Measurements from ENCODE around the gene YJEFN3.

YJEFN3 gene

DNA sequence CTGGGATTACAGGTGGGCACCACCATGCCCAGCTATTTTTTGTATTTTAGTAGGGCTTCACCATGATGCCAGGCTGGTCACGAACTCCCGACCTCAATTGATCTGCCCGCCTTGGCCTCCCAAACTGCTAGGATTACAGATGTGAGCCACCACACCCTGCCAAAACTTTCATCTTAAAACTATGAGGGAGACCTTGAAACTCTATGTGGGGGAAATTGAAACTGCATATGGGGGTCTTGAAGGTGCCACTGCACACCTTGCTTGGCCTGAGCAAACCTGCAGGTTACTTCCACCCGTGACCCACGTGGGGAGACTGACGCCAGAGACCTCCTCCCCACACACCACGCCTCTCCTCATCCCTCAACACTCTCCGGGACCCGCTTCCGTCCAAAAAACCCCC is 25.0 kb downstream of the YJEFN3 start:
- Histone ChIP-seq H3K4me2 (ENCODE audit: insufficient read depth, low read length, poor library complexity, severe bottlenecking) (no peak overlapping the region), H3K4me1 (ENCODE audit: control insufficient read depth in 2 of 2, insufficient read depth in 1 of 2, low read depth in 1 of 2, low read length in 2 of 2) (peaks cover 0 to 2% of the 10 kb centered on the region in 2 donors), H3K27ac (replicated peaks; ENCODE audit: low read length) (no peak overlapping the region), H2AFZ (ENCODE audit: low read length) (peak overlapping the region; percentile 35), H3K79me1 (ENCODE audit: low read depth, low read length) (no peaks in the 10 kb centered on the region), H3K4ac (ENCODE audit: low read length) (no peak overlapping the region), H4K8ac (ENCODE audit: low read depth, low read length) (peak overlapping the region; percentile 99), H4K91ac (ENCODE audit: low read depth, low read length, poor library complexity) (no peak overlapping the region), H2BK5ac (ENCODE audit: low read length) (peak overlapping the region; percentile 68), H3K18ac (ENCODE audit: low read length) (peak overlapping the region; percentile 88), H2BK15ac (ENCODE audit: low read length) (peak overlapping the region; percentile 99), H2AK5ac (ENCODE audit: low read depth, low read length) (peak overlapping the region; percentile 73), H3K23ac (ENCODE audit: low read depth, low read length, poor library complexity) (peak overlapping the region; percentile 58), H3K36me3 (replicated peaks in 1 of 2; ENCODE audit: control insufficient read depth in 2 of 2, insufficient read depth in 2 of 2, low read length in 2 of 2) (no peaks in the 10 kb centered on the region), H3K4me3 (ENCODE audit: low read length in 2 of 2) (no peak overlapping the region), H3K27me3 (ENCODE audit: control insufficient read depth in 3 of 3, insufficient read depth in 3 of 3, low read depth in 1 of 3, low read length in 3 of 3) (no peaks in the 10 kb centered on the region), H2BK12ac (ENCODE audit: low read length) (no peak overlapping the region), H3K14ac (ENCODE audit: low read length) (no peak overlapping the region), H2BK120ac (ENCODE audit: low read depth, low read length) (peak overlapping the region; percentile 38), H3K9ac (ENCODE audit: low read depth, low read length, poor library complexity) (no peak overlapping the region), H3K9me3 (replicated peaks in 1 of 2; ENCODE audit: control insufficient read depth in 2 of 2, insufficient read depth in 1 of 2, low read depth in 1 of 2, low read length in 2 of 2) (no peaks in the 10 kb centered on the region)
- DNase-seq (ENCODE audit: low spot score): no peak
- no CpG with 5 or more reads among the region's 10 CpGs for WGBS, 2 donors (ENCODE audit: extremely low coverage in 2 of 2, insufficient read length in 2 of 2, insufficient replicate concordance in 1 of 2)

DNA sequence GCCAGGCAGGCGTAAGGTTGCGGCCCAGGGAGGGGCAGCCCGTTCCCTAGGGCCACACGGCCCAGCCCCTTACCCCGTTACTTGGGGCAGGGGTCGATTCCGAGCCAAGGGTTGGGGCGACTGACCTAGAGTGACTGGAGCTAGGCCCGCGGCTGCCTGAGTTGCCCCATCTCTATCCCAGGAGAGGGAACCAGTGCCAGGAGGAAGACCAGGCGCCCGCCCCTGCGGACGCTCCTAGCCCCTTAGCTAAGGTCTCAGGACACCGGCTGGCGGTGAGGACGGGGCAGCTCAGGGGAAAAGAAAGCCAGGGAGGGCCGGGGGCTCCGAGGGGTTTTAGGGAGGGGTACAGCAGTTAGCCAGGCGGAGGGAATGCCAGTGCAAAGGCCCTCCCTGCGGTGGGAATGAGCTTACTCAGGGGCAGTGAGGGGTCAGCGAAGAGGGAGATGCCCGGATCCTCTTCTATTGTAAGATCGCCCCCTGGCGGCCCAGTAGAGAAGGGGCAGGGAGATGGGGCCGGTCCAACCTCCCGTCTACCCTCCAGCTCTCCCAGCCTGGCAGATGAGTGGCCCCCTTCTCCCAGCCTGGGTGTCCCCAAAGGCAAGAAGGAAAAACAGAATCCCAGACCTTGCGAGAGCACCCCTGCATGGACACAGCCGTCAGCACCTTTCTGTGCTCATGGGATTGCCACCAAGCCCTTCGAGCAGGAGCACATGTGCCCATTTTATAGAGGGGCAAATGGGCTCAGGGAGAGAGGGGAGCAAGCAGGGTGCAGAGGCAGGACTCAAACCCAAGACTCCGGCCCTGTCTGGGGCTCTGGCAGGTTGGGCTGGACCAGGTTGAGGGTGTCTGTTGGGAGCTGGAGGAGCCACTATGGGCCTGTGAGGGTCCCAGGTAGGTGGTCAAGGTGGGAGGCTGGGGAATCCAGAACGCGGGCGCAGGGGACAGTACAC is 25.6 kb downstream of the YJEFN3 start:
- Histone ChIP-seq H2BK12ac (ENCODE audit: low read length) (no peak overlapping the region), H3K4me3 (ENCODE audit: low read length in 2 of 2) (no peak overlapping the region), H2BK120ac (ENCODE audit: low read depth, low read length) (peak overlapping the region; percentile 38), H3K4me1 (ENCODE audit: control insufficient read depth in 2 of 2, insufficient read depth in 1 of 2, low read depth in 1 of 2, low read length in 2 of 2) (peaks cover 0 to 2% of the 10 kb centered on the region in 2 donors), H3K18ac (ENCODE audit: low read length) (peak overlapping the region; percentile 88), H3K79me1 (ENCODE audit: low read depth, low read length) (peaks cover 3% of the 10 kb centered on the region), H3K14ac (ENCODE audit: low read length) (no peak overlapping the region), H2BK15ac (ENCODE audit: low read length) (peak overlapping the region; percentile 99), H3K4me2 (ENCODE audit: insufficient read depth, low read length, poor library complexity, severe bottlenecking) (no peak overlapping the region), H2AFZ (ENCODE audit: low read length) (peak overlapping the region; percentile 35), H3K27me3 (ENCODE audit: control insufficient read depth in 3 of 3, insufficient read depth in 3 of 3, low read depth in 1 of 3, low read length in 3 of 3) (no peaks in the 10 kb centered on the region), H4K8ac (ENCODE audit: low read depth, low read length) (peak overlapping the region; percentile 99), H3K4ac (ENCODE audit: low read length) (no peak overlapping the region), H3K9ac (ENCODE audit: low read depth, low read length, poor library complexity) (no peak overlapping the region), H4K91ac (ENCODE audit: low read depth, low read length, poor library complexity) (no peak overlapping the region), H3K9me3 (replicated peaks in 1 of 2; ENCODE audit: control insufficient read depth in 2 of 2, insufficient read depth in 1 of 2, low read depth in 1 of 2, low read length in 2 of 2) (no peaks in the 10 kb centered on the region), H3K23ac (ENCODE audit: low read depth, low read length, poor library complexity) (peak overlapping the region; percentile 58), H2AK5ac (ENCODE audit: low read depth, low read length) (peak overlapping the region; percentile 73), H2BK5ac (ENCODE audit: low read length) (peak overlapping the region; percentile 68), H3K36me3 (replicated peaks in 1 of 2; ENCODE audit: control insufficient read depth in 2 of 2, insufficient read depth in 2 of 2, low read length in 2 of 2) (no peaks in the 10 kb centered on the region), H3K27ac (replicated peaks; ENCODE audit: low read length) (no peak overlapping the region)
- no peak for DNase-seq (ENCODE audit: low spot score)
- no CpG with 5 or more reads among the region's 34 CpGs for WGBS, 2 donors (ENCODE audit: extremely low coverage in 2 of 2, insufficient read length in 2 of 2, insufficient replicate concordance in 1 of 2)

DNA sequence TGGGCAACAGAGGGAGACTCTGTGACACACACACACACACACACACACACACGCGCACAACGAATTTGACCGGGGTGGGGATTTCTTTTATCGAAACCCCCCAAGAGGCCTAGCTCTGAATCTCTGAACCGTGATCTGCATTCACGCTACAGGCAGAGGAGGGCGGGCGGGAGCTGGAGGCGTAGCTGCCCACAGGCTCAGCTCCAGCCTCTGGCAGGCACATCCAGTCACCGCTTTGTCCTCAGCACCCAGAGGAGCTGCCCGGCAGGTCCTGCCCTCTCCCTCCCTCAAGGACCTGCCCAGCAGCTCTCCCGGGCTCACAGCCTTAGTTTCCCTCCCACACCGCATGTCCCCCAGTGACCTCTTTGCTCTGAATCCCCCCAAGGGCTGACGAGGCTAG is 29.3 kb downstream of the YJEFN3 start:
- Histone ChIP-seq H4K8ac (ENCODE audit: low read depth, low read length) (no peak overlapping the region), H3K23ac (ENCODE audit: low read depth, low read length, poor library complexity) (no peak overlapping the region), H3K4me1 (ENCODE audit: control insufficient read depth in 2 of 2, insufficient read depth in 1 of 2, low read depth in 1 of 2, low read length in 2 of 2) (no peaks in the 10 kb centered on the region), H3K18ac (ENCODE audit: low read length) (no peak overlapping the region), H3K36me3 (replicated peaks in 1 of 2; ENCODE audit: control insufficient read depth in 2 of 2, insufficient read depth in 2 of 2, low read length in 2 of 2) (no peaks in the 10 kb centered on the region), H2AFZ (ENCODE audit: low read length) (no peak overlapping the region), H3K4me3 (ENCODE audit: low read length in 2 of 2) (no peak overlapping the region), H3K4me2 (ENCODE audit: insufficient read depth, low read length, poor library complexity, severe bottlenecking) (no peak overlapping the region), H3K27ac (replicated peaks; ENCODE audit: low read length) (no peak overlapping the region), H3K9ac (ENCODE audit: low read depth, low read length, poor library complexity) (no peak overlapping the region), H3K9me3 (replicated peaks in 1 of 2; ENCODE audit: control insufficient read depth in 2 of 2, insufficient read depth in 1 of 2, low read depth in 1 of 2, low read length in 2 of 2) (no peaks in the 10 kb centered on the region), H2BK120ac (ENCODE audit: low read depth, low read length) (no peak overlapping the region), H2AK5ac (ENCODE audit: low read depth, low read length) (peak overlapping the region; percentile 41), H3K14ac (ENCODE audit: low read length) (no peak overlapping the region), H2BK15ac (ENCODE audit: low read length) (no peak overlapping the region), H2BK5ac (ENCODE audit: low read length) (no peak overlapping the region), H3K79me1 (ENCODE audit: low read depth, low read length) (peaks cover 3% of the 10 kb centered on the region), H4K91ac (ENCODE audit: low read depth, low read length, poor library complexity) (no peak overlapping the region), H2BK12ac (ENCODE audit: low read length) (no peak overlapping the region), H3K4ac (ENCODE audit: low read length) (no peak overlapping the region), H3K27me3 (ENCODE audit: control insufficient read depth in 3 of 3, insufficient read depth in 3 of 3, low read depth in 1 of 3, low read length in 3 of 3) (no peaks in the 10 kb centered on the region)
- no CpG with 5 or more reads among the region's 15 CpGs for WGBS, 2 donors (ENCODE audit: extremely low coverage in 2 of 2, insufficient read length in 2 of 2, insufficient replicate concordance in 1 of 2)
- no peak for DNase-seq (ENCODE audit: low spot score)

DNA sequence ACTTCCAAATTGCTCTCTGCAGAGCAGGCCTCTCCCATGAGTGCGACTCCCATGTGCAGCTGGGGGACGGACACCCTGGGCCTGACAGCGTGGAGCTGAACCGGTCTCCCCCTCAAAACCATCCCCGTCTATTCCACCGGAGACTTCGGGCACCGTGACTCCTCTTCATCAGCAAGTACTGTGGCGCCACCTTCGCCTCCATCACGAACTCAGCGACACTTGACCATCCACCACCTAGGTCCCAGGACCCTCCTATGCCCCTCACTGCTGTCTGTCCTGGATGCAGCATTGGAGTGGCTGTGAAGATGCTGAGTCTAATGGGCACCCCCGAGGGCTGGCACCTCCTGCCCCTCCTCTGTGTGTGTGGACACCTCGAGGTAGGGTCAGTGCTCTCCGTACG is 29.9 kb downstream of the YJEFN3 start:
- Histone ChIP-seq H2BK120ac (ENCODE audit: low read depth, low read length) (no peak overlapping the region), H3K27me3 (ENCODE audit: control insufficient read depth in 3 of 3, insufficient read depth in 3 of 3, low read depth in 1 of 3, low read length in 3 of 3) (no peaks in the 10 kb centered on the region), H4K8ac (ENCODE audit: low read depth, low read length) (no peak overlapping the region), H3K4ac (ENCODE audit: low read length) (no peak overlapping the region), H2AFZ (ENCODE audit: low read length) (no peak overlapping the region), H4K91ac (ENCODE audit: low read depth, low read length, poor library complexity) (no peak overlapping the region), H2BK15ac (ENCODE audit: low read length) (peak overlapping the region; percentile 26), H3K27ac (replicated peaks; ENCODE audit: low read length) (no peak overlapping the region), H2BK12ac (ENCODE audit: low read length) (peak overlapping the region; percentile 41), H2AK5ac (ENCODE audit: low read depth, low read length) (peak overlapping the region; percentile 41), H3K79me1 (ENCODE audit: low read depth, low read length) (peaks cover 3% of the 10 kb centered on the region), H2BK5ac (ENCODE audit: low read length) (no peak overlapping the region), H3K4me2 (ENCODE audit: insufficient read depth, low read length, poor library complexity, severe bottlenecking) (no peak overlapping the region), H3K36me3 (replicated peaks in 1 of 2; ENCODE audit: control insufficient read depth in 2 of 2, insufficient read depth in 2 of 2, low read length in 2 of 2) (no peaks in the 10 kb centered on the region), H3K14ac (ENCODE audit: low read length) (peak overlapping the region; percentile 4), H3K18ac (ENCODE audit: low read length) (no peak overlapping the region), H3K9me3 (replicated peaks in 1 of 2; ENCODE audit: control insufficient read depth in 2 of 2, insufficient read depth in 1 of 2, low read depth in 1 of 2, low read length in 2 of 2) (no peaks in the 10 kb centered on the region), H3K9ac (ENCODE audit: low read depth, low read length, poor library complexity) (no peak overlapping the region), H3K23ac (ENCODE audit: low read depth, low read length, poor library complexity) (peak overlapping the region; percentile 73), H3K4me3 (ENCODE audit: low read length in 2 of 2) (no peak overlapping the region), H3K4me1 (ENCODE audit: control insufficient read depth in 2 of 2, insufficient read depth in 1 of 2, low read depth in 1 of 2, low read length in 2 of 2) (no peaks in the 10 kb centered on the region)
- no CpG with 5 or more reads among the region's 16 CpGs for WGBS, 2 donors (ENCODE audit: extremely low coverage in 2 of 2, insufficient read length in 2 of 2, insufficient replicate concordance in 1 of 2)
- DNase-seq (ENCODE audit: low spot score): no peak

Data from neuronal stem cell (in vitro differentiated cells).